H54 (cell line): ENCODE data around the gene ERG.
A peak's percentile ranks its signal among the peaks of the same experiment; 100 is the strongest.

Experiments used
- DNase-seq: peaks from one replicate; pipeline ENCODE4 v3.0.0; 2011; ENCODE audit warnings: low spot score, mixed read lengths; ENCODE audit not compliant: insufficient read length
- FAIRE-seq: peaks from 3 replicates; lab custom pipeline; 2011; peaks lifted over from hg19 to GRCh38; lab: Jason Lieb, UNC
- POLR2A ChIP-seq: IDR thresholded peaks from 2 replicates; pipeline ENCODE4 v1.6.1; 2011; ENCODE audit warnings: low read depth, mild to moderate bottlenecking, low read length

Gene ERG

DNA sequence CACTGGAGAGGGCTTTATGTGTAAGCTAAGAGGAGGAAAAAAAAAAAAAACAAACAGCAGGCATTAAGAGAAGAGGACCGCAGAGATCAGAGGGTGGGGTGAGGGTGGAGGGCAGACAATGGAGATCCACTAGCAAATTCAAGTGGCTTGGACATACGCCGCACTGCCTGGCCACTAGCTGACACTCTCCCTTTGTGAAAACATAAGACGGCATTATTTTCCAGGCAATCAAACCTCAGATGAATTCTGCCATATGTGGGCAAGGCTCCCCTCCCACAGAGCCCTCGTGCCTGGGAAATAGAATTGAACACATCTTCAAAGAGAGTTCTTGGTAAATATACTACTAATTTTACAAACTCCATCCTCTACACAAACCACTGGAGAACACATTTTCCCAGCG, 53.6 kb downstream of the ERG start:
- FAIRE-seq (no peak), DNase-seq (no peak)
- no peak for TF ChIP-seq POLR2A

DNA sequence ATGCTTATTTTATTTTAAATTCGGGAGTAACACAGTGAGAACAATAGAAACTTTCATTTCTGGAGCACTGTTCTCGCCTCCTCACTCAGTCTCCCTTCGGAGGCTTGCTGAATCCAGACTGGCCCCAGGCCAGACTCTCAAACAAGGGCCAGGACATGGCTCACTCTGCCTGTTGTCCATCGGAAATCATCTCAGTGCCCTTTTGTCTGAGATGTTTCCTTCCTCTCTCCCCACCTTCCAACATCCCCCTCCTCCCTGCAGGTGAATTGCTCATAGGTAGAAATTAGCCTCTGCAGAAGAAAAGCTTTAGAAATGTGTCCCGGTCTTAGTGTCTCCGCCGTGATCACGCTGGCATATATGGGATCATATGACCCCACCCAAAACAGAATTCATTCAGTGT, 55.2 kb downstream of the ERG start:
- DNase-seq (no peak), FAIRE-seq (no peak)
- TF ChIP-seq POLR2A, result no peak

DNA sequence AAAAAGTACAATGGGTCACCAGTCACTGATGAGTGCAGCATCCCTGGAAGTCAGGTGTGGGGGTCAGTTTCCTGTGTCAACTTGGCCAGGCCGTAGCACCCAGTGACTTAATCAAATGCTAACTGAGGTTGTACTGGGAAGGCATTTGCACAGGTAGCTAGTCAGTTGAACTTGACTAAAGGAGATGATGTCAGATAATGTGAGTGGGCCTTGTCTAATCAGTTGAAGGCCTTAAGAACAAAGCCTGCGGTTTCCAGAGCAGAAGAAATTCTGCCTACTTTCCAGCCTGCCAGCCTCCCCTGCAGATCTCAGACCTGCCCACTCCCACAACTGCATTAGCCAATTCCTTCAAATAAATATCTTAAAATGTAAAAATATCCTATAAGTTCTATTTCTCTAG, 57.1 kb downstream of the ERG start:
- FAIRE-seq, result no peak
- no peak for DNase-seq
- TF ChIP-seq POLR2A, result no peak

DNA sequence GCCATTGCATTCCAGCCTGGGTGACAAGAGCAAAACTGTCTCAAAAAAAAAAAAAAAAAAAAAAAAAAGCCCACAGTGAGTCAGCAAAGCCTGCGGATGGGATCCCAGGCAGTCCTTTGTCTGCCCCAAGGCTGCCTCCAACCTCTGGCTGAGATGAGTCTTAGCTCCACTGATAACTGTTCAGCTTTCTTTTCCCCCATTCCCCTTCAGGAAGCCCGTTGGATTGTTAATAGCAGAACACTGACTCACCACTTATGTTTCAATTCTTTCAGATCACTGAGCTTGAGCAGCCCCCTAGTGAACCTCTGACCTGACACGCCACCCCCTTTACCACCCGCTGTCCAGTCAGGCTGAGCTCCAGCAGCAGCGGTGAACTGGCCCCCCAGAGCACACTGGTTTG, 57.5 kb downstream of the ERG start:
- FAIRE-seq, result no peak
- TF ChIP-seq POLR2A, result no peak
- peak; percentile 51 for DNase-seq

DNA sequence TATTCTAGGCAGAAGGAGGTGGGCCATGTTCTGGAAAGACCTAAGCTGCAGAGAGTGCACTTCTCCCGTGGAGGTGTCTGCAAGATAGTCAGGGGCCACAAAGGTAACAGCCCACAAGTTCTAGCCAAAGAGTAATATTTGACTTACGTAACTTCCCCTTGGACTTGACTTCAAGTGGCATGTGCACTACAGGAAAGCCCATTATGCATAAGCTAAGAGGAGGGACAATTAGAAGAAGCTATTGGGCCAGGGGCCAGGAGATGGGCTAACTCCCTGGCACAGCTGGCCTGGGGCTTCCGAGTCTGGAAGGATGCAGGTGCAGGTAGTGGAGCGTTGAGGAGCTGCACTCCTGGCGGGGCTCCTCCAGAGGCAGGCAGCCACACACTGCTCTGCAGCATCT, 58.3 kb downstream of the ERG start:
- FAIRE-seq (no peak), DNase-seq (no peak)
- TF ChIP-seq POLR2A, result no peak

DNA sequence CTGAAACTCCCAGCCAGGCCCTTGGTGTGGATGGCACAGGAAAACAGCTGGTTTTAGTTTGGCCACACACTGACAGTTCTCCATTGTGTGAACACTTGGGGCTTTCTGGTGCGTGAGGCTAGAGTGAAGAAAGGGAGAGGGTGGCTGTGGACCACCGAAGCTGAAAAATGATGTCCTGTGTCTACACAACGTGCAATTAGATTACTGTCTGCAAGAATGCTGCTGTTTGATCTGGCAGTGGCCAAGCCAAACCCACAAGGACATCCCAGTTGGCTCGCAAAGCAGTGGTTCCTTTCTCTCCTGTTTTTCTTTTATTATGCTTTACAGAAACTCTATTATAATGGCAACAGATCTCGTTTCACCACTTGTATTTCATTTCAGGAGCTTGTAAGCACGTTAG, 58.9 kb downstream of the ERG start:
- FAIRE-seq (no peak), DNase-seq (no peak)
- no peak for TF ChIP-seq POLR2A

DNA sequence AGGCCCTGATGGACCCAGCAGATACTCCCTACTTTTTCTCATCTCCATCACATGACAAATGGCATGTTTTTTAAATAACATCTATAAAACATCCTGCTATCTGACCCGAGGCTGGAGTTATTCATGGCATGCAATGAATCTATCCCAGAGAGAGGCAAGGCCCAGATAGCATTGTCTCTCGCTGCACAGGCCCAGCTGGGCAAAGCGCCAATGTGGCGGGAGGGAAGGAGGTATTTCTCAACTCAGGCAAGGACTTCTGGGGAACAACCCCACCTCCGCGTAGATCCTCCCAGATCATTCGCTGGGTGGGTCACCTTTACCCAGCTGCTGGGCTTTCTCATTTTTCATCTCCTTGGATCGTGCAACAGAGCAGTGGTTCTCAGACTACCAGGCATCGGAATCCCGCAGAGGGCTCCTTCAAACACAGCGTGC, 59.8 kb downstream of the ERG start:
- TF ChIP-seq POLR2A, result no peak
- FAIRE-seq, result no peak
- DNase-seq, result no peak

DNA sequence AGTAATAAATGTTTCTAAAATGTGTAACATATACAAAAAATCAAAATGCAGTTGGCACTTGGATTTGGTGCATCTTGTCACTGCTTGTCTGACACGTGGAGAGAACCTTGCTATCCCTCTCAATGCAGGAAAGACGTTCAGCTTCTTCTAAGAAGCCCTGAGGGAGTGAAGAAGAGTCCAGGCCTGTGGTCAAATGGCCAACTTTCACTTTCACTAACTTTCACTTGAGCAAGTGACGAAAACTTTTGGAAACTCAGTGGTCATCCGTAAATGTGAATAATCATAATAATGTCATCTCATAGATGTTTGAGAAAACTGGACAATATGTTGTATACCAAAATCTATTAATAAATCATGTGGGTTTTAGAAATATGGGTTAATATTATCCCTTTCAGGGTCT, 61.9 kb downstream of the ERG start:
- TF ChIP-seq POLR2A, result no peak
- no peak for DNase-seq
- no peak for FAIRE-seq

DNA sequence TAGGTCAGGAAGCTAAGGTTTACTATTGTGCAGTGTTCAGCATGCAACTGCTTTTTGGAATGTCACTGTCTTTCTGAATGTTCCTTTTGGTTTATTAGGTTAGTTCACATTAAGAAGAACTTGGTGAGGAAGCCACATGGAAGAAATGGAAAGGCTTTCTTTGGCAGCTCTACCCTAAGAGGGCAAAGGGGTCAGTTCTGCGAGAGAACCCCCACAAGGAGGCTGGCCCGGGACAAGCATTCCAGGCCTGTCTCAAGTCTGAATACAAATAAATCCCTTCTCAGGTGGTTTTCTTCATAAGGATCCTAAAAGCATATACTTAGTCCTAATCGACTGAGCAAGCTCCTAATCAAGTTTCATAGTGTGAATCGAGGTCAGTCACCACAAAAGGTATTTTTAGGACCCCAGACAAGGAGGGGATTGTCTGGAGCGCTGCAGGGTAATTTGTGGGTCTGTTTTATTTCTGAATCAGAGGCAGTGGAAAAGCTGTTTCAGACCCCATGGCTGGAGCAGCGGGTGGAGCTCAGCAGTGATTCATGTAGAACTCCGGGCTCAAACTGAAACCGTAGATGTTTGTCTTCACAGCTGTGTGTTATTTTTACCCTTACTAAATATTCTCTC, 63.3 kb downstream of the ERG start:
- no peak for FAIRE-seq
- no peak for TF ChIP-seq POLR2A
- peak; percentile 21 for DNase-seq

DNA sequence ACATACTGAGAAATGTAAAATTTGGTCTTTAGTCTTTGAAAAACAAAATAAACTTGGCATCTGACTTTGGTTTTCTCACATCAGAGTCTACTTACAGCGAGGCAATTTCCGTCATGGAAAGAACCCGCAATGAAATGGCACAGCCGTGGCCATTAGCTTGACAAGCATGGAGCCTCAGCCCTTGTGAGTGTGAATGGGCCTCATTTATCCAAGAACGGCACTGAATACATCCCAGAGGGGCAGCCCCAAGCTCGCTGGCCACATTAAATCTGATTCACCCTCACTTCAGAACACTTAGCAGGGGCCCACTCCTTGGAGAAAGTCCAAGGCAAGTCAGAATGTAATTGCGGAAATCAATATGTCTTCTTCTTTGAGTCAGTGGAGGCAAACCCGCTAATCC, 64.8 kb downstream of the ERG start:
- no peak for TF ChIP-seq POLR2A
- DNase-seq (no peak), FAIRE-seq (no peak)

DNA sequence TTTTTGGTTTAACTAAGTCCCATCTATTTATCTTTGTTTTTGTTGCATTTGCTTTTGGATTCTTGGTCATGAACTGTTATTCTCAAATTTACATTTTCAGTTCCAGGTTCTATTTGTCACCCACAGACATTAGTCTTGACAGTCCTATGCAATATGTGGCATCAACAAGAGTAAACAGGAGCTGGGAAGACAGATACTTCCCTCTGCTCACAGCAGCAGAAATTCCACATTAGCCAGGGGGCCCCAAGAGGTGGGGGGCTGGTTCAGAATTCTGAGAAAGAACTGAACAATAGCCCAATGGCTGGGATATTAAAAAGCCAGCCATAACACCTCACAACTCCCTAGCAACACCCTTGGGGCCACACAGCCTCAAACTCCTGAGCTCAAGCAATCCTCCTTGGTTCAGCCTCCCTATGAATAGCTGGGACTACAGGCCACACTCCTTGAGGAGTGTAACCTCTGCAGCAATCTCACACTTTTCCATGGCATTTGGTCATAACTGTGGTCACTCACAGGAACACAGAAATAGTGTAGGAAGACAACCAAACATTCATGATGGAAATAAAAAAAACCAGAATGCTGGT, 67.8 kb downstream of the ERG start:
- DNase-seq (no peak), FAIRE-seq (no peak)
- no peak for TF ChIP-seq POLR2A

DNA sequence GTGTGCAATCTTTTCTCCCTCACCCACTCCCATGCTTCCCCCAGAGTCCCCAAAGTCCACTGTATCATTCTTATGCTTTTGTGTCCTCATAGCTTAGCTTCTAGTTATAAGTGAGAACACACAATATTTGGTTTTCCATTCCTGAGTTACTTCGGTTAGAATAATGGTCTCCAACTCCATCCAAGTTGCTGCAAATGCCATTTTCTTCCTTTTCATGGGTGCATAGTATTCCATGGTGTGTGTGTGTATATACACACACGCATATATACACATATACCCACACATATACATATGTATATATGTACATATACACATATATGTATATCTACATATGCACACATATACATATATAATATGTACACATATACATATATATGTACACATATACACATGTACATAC, 69.3 kb downstream of the ERG start:
- FAIRE-seq, result no peak
- DNase-seq, result no peak
- TF ChIP-seq POLR2A, result no peak

DNA sequence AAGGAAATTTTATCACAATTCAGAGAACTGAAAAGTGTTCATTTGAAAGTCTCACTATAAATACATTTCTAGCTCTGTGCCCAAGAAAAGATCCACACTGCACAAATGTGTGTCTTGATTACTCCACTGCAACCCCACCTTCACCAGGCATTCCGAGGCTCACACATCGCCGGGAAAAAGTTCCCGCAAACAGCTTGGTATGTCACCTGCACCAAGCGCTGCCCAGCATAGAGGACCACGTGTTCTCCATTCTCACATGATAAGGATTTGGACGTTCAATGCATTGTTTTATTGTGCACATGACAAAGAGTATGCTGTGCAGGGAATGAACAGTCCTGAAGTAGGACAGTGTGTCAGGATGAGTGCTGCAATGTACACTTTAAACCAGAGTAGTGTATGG, 70.1 kb downstream of the ERG start:
- FAIRE-seq (no peak), DNase-seq (no peak)
- TF ChIP-seq POLR2A, result no peak

DNA sequence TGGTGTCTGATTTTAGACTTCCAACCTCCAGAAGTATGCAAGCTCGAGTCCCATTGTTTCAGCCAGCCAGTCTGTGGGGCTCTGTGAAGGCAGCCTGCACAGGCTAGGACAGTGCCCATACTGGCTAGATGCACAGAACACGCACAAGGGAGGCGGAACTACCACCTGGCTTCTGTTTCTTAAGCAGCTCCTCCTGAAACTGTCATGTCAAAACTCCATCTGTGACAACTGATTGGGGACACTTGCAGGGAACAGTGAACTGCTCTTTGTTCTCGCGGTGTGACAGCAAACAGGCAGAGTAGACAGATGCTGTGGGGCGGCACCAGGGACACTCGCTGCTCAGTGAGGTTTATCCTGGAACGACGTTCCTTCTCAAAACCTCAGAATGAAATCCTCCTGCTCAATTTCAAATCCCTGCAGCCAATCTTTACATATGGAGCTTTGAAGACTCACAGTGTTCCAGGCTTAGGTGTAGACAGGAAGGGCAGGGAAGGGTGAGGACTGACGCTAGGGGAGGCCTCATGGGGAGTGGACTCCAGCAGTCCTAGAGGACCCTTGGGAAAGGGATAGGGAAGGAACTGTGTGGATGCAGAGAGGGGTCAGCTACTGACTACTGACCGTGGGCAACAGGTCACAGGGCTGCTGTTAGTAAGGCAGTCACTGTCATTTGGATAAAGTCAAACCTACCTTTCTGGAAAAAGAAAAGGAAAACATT, 73.8 kb downstream of the ERG start:
- DNase-seq, result no peak
- no peak for TF ChIP-seq POLR2A
- no peak for FAIRE-seq

DNA sequence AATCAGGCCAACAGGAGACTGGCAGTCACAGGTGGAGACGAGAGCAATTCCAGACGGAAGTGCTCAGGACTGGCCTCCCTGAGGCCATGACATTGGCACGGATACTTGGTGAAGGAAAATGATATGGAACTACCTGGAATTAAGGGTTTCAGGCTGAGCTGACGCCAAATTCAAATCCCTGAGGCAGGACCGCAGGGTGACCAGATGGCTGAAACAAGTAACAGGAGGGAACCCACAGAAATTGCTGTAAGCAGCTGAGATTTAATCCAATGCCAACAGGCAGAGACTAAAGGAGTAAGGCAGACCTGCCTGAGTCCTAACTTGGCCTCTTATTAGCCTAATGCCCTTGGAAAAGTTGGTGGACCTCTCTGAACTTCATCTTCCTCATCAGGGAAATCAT, 76.2 kb downstream of the ERG start:
- FAIRE-seq, result no peak
- no peak for DNase-seq
- no peak for TF ChIP-seq POLR2A
